Glutamatergic neuron (in vitro differentiated cells): ENCODE data around the gene KRT2. TPM values are rescaled to one million over a fixed set of nuclear protein-coding genes. Genes with fewer than 3 reads are reported as not detected.

Experiments
- DNase-seq: peaks from one replicate; pipeline ENCODE4 v3.0.0; 2022
- H3K27ac Mint-ChIP-seq: one replicate; pipeline ENCODE4 v1.8.0; 2020; ENCODE audit warnings: mild to moderate bottlenecking, mixed read lengths, inconsistent platforms; ENCODE audit not compliant: unreplicated experiment
- H3K27me3 Mint-ChIP-seq: one replicate; pipeline ENCODE4 v1.8.0; 2020; ENCODE audit warnings: mild to moderate bottlenecking, moderate library complexity, mixed read lengths, inconsistent platforms; ENCODE audit not compliant: unreplicated experiment
- H3K36me3 Mint-ChIP-seq: one replicate; pipeline ENCODE4 v1.8.0; 2020; ENCODE audit warnings: mild to moderate bottlenecking, mixed read lengths, inconsistent platforms; ENCODE audit not compliant: unreplicated experiment
- H3K4me1 Mint-ChIP-seq: one replicate; pipeline ENCODE4 v1.8.0; 2020; ENCODE audit warnings: mild to moderate bottlenecking, low read depth, mixed read lengths, inconsistent platforms; ENCODE audit not compliant: unreplicated experiment
- H3K4me3 Mint-ChIP-seq: one replicate; pipeline ENCODE4 v1.8.0; 2020; ENCODE audit warnings: mild to moderate bottlenecking, mixed read lengths, inconsistent platforms; ENCODE audit not compliant: unreplicated experiment
- H3K9me3 Mint-ChIP-seq: one replicate; pipeline ENCODE4 v1.8.0; 2020; ENCODE audit warnings: mild to moderate bottlenecking, moderate library complexity, mixed read lengths, inconsistent platforms; ENCODE audit not compliant: unreplicated experiment
- CTCF ChIP-seq: fragments of 200-600 bp; sonication (generic); IDR thresholded peaks from one replicate; pipeline ENCODE4 v1.5.0; 2021; ENCODE audit not compliant: partially characterized antibody, unreplicated experiment
- total RNA-seq: library from RNA; stranded (reverse); fragmentation: NEBNext Ultra II Directional; extraction: Animal tissue kit (Norgen Biotek cat#: 25700); gene quantifications from one replicate; pipeline ENCODE4 v1.2.1, GENCODE V29; 2021; ENCODE audit not compliant: unreplicated experiment

KRT2 gene
- total RNA-seq, 1 donor from 2014 or later: not detected

GRCh38 chr12:52612431-52613383 lies 39.3 kb downstream of the KRT2 start:
- no peaks in the 10 kb centered on the region for H3K4me1 Mint-ChIP-seq
- no peak overlapping the region for H3K4me3 Mint-ChIP-seq
- H3K27me3 Mint-ChIP-seq: peaks cover 6% of the 10 kb centered on the region
- H3K27ac Mint-ChIP-seq: no peak overlapping the region
- no peak for DNase-seq
- peaks cover 4% of the 10 kb centered on the region for H3K9me3 Mint-ChIP-seq
- no peak for TF ChIP-seq CTCF
- peaks cover 9% of the 10 kb centered on the region for H3K36me3 Mint-ChIP-seq

- Mint-ChIP-seq H3K4me1 (no peaks in the 10 kb centered on the region), H3K36me3 (no peaks in the 10 kb centered on the region), H3K27ac (no peak overlapping the region), H3K4me3 (no peak overlapping the region), H3K27me3 (no peaks in the 10 kb centered on the region), H3K9me3 (peaks cover 4% of the 10 kb centered on the region)
- no peak for TF ChIP-seq CTCF
- no peak for DNase-seq
These were observed 40.9 kb downstream of the KRT2 start for GRCh38 chr12:52611080-52611468.

GRCh38 chr12:52608826-52609630 lies 43.0 kb downstream of the KRT2 start:
- Mint-ChIP-seq H3K36me3 (no peaks in the 10 kb centered on the region), H3K4me1 (no peaks in the 10 kb centered on the region), H3K9me3 (peaks cover 4% of the 10 kb centered on the region), H3K4me3 (no peak overlapping the region), H3K27me3 (no peaks in the 10 kb centered on the region), H3K27ac (no peak overlapping the region)
- TF ChIP-seq CTCF: no peak
- DNase-seq: no peak

GRCh38 chr12:52608161-52608560 lies 43.9 kb downstream of the KRT2 start:
- no peaks in the 10 kb centered on the region for H3K27me3 Mint-ChIP-seq
- H3K27ac Mint-ChIP-seq: no peak overlapping the region
- no peak for TF ChIP-seq CTCF
- no peaks in the 10 kb centered on the region for H3K36me3 Mint-ChIP-seq
- H3K4me3 Mint-ChIP-seq: no peak overlapping the region
- no peaks in the 10 kb centered on the region for H3K4me1 Mint-ChIP-seq
- no peak for DNase-seq
- peaks cover 4% of the 10 kb centered on the region for H3K9me3 Mint-ChIP-seq
